Fibroblast of skin of right quadriceps (primary cell): Measurements from ENCODE around the gene SPSB2.
"Not testable (repeated sequence)": the region's sequence is repeated elsewhere in the genome, so short reads cannot be mapped to it uniquely, and the experiment has no call there.

Source experiments
- DNase-seq: peaks from one replicate; pipeline ENCODE4 v3.0.0-alpha.2; 2013

Gene SPSB2

GRCh38 chr12:6869049-6870021 lies 3.8 kb downstream of the SPSB2 start:
- peak; percentile 69 for DNase-seq

DNA sequence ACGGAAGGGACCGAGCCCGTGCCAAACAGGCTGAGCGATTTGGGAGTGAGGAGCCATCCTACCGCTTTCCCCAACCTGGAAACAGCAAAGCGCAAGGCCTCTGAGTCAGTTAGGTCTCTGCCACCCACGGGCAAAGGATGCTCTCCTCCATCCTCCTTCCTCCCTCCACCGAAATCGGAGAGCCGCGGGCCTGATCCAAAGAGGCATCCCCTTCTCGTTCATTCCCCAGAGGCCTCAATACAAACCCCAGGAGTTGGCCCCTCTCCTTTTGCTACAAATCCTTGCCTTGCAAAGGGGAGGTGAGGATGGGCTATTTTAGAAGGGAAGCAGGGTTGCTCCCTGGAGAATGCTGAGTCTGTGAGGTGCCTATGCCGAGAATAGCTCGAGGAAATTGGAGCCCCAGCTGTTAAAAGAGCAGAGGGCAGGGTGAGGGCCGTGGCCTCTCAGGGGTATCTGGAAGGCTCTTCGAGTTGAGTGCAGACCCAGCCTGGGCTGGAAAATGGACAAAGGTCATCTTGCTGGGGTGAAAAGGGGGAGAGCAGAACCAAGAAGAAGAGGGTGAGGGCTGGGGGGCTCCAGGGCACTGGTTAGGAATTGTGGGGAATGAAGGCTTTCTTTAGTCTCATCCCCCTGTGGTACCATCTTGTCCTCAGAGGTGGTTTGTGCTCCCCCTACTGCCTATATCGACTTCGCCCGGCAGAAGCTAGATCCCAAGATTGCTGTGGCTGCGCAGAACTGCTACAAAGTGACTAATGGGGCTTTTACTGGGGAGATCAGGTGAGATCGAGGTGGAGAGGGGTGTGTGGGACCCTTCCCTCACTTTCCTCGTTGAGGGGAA lies 4.7 kb downstream of the SPSB2 start:
- no peak for DNase-seq

- peak; percentile 77 for DNase-seq
Measured at GRCh38 chr12:6867413-6868210, 5.5 kb downstream of the SPSB2 start, which contains the start of gene TPI1. Gene TPI1 (plus strand): TSS chr12:6867531. CDS start chr12:6867567, 36 bp downstream.

DNA sequence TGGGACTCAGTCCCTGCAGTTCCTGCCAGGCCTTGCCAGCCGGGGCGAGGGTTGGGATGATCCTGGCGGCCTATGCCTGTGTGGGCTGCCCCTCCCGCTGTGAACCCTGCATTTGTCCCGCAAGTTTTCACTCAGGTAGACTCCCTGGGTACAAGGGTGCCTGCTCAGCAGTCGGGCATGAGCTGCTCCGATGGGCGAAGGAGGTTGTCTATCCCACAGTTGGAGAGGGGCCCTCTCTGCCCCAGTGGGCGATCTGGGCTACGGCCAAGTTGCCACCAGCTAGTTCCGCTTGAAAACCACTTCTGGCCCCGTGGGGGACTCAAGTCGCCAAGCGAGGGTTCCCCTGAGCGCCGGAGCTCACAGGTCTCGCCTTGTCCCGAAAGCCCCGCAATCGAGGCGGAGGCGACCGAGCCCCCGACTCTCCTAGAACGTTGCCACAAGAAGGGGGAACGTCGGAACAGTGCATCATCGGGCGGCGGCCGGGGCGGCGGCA lies 6.1 kb downstream of the SPSB2 start:
- no peak for DNase-seq

- no peak for DNase-seq
Measured at GRCh38 chr12:6866163-6866919, 6.8 kb downstream of the SPSB2 start.

GRCh38 chr12:6865307-6865706 lies 7.8 kb downstream of the SPSB2 start:
- not testable (repeated sequence) for DNase-seq

- no peak for DNase-seq
Measured at GRCh38 chr12:6863586-6864321, 9.3 kb downstream of the SPSB2 start.

- no peak for DNase-seq
Measured at GRCh38 chr12:6863033-6863432, 10.1 kb downstream of the SPSB2 start.

GRCh38 chr12:6861391-6861790 lies 11.7 kb downstream of the SPSB2 start:
- DNase-seq: no peak

GRCh38 chr12:6860942-6861341 lies 12.2 kb downstream of the SPSB2 start:
- no peak for DNase-seq

GRCh38 chr12:6860116-6860515 lies 13.0 kb downstream of the SPSB2 start:
- DNase-seq: no peak

DNA sequence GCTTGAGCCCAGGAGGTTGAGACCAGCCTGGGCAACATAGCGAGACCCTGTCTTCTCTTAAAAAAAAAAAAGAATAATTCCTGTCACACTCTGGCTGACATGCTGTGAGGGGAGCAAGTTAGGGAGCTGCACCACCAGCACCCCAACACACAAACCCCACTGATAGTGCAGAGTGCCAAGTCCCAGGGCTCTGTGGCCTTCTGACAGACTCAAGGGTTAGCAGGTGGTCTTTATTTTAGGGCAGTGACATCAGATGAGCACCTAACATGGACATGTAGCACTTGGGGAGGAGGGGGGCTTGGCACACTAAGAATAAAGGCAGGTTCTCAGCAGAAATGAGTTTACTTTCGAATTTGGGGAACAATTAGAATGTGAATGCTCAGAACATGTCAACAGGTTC lies 14.3 kb downstream of the SPSB2 start:
- DNase-seq: no peak

DNA sequence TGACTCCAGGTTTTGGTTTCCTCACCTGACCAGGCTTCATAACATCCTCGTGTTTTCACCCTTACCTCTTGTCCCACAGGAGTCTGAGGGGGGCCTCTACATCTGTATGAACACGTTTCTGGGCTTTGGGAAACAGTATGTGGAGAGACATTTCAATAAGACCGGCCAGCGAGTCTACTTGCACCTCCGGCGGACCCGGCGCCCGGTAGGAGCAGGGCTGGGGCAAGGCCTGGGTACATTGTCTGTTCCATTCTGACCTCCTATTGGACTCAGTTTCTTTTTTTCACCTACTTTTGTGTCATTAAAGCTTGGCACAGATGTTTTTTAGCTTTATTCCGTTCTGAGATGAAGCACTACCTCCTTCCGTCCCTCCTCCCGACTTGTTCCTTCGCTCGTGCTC lies 17.8 kb downstream of the SPSB2 start:
- DNase-seq: no peak

DNA sequence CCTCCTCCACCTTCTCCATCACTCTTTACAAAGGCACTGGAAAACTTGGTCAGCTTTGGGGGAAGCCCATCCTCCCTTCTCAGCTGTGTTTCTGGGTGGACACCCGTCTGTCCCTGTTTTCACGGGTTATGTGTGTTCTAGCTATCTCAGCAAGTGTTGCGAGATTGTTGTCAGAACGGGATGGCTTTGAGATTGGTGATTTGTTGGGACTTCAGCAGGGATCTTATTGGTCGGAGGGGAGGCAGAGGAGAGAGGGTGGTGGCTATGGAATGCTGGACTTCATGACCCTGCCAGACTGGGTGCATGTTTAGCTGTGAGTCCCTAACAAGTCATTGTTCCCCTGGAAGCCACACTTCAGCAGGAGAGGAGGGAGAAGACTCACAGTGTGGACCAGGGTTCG lies 19.1 kb downstream of the SPSB2 start:
- no peak for DNase-seq

GRCh38 chr12:6853626-6854025 lies 19.5 kb downstream of the SPSB2 start:
- DNase-seq: no peak

GRCh38 chr12:6852651-6853354 lies 20.3 kb downstream of the SPSB2 start:
- DNase-seq: peak; percentile 58

- DNase-seq: peak; percentile 100
Measured at GRCh38 chr12:6851921-6852650, 21.0 kb downstream of the SPSB2 start, which contains the start of gene USP5. Gene USP5 (plus strand): TSS chr12:6852150. CDS start chr12:6852180, 30 bp downstream.

- peak; percentile 99 for DNase-seq
Measured at GRCh38 chr12:6851153-6851920, 21.8 kb downstream of the SPSB2 start, which contains the start of gene CDCA3. Gene CDCA3 (minus strand): TSS chr12:6851286. CDS start chr12:6850952, 334 bp downstream.

- DNase-seq: no peak
Measured at GRCh38 chr12:6850796-6851152, 22.3 kb downstream of the SPSB2 start.
